Cardiac septum (tissue), 1 donor: ENCODE data around the gene PRKN. TPM values are rescaled to one million over a fixed set of nuclear protein-coding genes. Genes with fewer than 3 reads are reported as not detected.

Experiments used
- DNase-seq: peaks from one replicate; pipeline ENCODE4 v3.0.0-alpha.2; 2020; ENCODE audit warnings: low spot score
- intact Hi-C: fragments of 100-400 bp; cut with DNase I; formaldehyde crosslinking; loops from one replicate; pipeline ENCODE4 v1.14.0; 2022
- total RNA-seq: library from RNA; stranded (reverse); fragmentation: NEBNext Ultra II Directional; extraction: Animal tissue kit (Norgen Biotek cat#: 25700); gene quantifications from one replicate; pipeline ENCODE4 v1.2.1, GENCODE V29; 2021
- donor health status: DM: no; HTN: no; CAD: no.

Gene PRKN
- total RNA-seq, 1 donor from 2014 or later, result 23.2 TPM

GRCh38 chr6:162074641-162075275, 652.8 kb downstream of the PRKN start:
- no peak for DNase-seq
- intact Hi-C loops, result no loop called here

GRCh38 chr6:162070639-162071038, 656.9 kb downstream of the PRKN start:
- DNase-seq, result no peak
- intact Hi-C loops, result no loop called here

DNA sequence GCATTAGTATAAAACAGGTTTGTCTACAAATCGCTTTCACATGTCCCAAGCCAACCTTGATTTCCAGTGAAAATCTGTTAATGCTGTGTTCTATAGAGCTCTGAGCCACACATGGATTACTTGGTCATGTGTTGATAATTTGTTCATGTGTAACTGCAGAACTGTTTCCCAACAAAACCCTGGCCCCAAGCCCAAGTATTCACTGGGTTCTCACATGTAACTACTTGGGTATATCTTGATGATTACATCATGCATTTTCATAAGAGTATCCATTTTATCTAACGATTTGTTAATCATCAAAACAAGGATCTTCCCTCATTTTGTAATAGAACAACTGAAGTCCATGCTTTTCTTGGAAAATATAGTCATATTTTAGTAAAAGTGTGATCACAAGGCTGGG, 657.6 kb downstream of the PRKN start:
- no peak for DNase-seq
- intact Hi-C loops, result no loop called here

GRCh38 chr6:162068340-162068739, 659.2 kb downstream of the PRKN start:
- intact Hi-C loops, result no loop called here
- no peak for DNase-seq

- DNase-seq, result no peak
- intact Hi-C loops, result no loop called here
Observed at GRCh38 chr6:162063666-162064065, 663.9 kb downstream of the PRKN start.

DNA sequence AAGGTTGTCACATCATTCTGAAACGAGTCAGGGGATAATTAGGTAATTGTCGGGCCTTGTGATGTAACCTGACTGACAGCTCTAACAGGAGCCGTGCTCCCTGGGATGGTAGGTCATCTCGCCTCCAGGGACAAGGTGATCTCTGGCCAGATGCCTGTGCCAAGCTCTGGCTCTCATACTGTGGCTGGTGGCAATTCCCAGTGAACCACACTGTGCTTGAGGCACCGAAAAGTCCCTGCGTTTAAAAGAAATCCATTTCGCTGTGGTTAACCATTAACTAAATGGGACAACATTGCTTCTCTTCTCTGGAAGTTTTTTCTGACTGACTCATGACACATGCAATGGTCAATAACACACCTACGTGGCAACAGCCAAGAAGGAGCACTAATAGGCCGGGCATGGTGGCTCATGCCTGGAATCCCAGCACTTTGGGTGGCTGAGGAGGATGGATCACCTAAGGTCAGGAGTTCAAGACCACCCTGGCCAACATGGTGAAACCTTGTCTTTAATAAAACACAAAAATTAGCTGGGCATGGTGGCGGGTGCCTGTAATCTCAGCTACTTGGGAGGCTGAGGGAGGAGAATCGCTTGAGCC, 669.2 kb downstream of the PRKN start:
- no peak for DNase-seq

DNA sequence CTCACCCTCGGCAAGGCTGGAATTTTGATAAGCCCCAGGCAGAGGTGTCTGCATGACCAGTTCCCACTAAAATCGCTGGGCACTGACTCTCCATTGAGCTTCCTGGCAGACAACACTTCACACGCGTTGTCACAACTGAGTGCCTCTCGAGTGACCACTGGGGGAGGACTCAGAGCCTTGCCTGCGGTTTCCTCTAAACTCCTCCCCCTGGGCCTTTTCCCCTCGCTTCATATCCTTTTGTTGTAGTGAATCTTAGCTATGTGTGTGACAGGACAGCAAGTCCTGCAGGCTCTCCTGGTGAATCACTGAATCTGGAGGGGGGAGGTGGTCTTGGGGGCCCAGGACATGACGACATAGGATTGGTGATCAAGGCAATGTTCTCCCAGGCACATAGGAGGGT, 670.8 kb downstream of the PRKN start:
- intact Hi-C loops, result no loop called here
- no peak for DNase-seq

More for the DNA sequence above, 669.2 kb downstream of the PRKN start:
- intact Hi-C loops, result no loop called here

- intact Hi-C loops, result no loop called here
- DNase-seq, result no peak
Observed at GRCh38 chr6:162056061-162056460, 671.5 kb downstream of the PRKN start.

GRCh38 chr6:162055365-162055764, 672.2 kb downstream of the PRKN start:
- no peak for DNase-seq
- intact Hi-C loops, result no loop called here

GRCh38 chr6:162053084-162053483, 674.5 kb downstream of the PRKN start:
- intact Hi-C loops, result no loop called here
- DNase-seq, result no peak

DNA sequence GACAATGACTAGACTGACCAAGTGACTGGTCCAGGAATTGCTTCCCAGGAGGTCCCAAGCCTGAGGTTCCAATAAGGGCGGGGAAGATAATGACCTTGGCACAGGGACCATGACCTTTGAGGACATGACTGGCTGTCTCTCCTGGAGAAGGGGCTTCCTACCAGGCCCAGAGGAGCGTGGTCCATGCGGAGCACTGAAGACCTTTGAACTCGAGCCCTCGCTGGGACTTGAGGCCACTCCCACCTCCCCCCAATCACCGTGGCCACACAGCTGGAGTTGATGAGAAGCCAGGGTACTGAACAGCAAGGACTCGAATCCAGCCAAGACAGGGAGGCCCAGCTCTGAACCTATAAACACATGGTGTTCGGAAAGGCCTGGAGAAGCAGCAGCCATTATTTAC, 677.0 kb downstream of the PRKN start:
- DNase-seq, result no peak
- intact Hi-C loops, result no loop called here

GRCh38 chr6:162046324-162046723, 681.2 kb downstream of the PRKN start:
- DNase-seq, result no peak
- intact Hi-C loops, result no loop called here

DNA sequence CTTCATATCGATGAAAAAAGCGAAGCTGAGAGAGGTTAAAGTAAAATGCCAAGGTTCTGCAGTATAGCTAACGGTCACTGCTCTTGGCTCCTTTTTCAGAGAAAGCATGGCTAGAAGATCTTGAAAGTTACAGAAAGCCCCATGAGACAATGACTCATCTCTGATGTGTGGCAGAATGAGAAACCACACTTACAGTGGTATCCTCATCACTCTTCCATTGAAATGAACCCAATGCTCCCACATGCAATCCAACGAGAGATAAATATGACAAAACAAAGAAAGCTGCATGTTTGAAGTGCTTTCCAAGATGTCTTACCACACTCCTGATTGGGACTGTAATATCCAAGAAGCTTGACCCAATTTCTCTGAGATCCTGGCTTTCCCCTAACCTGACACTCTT, 694.9 kb downstream of the PRKN start:
- no peak for DNase-seq
- intact Hi-C loops, result no loop called here

DNA sequence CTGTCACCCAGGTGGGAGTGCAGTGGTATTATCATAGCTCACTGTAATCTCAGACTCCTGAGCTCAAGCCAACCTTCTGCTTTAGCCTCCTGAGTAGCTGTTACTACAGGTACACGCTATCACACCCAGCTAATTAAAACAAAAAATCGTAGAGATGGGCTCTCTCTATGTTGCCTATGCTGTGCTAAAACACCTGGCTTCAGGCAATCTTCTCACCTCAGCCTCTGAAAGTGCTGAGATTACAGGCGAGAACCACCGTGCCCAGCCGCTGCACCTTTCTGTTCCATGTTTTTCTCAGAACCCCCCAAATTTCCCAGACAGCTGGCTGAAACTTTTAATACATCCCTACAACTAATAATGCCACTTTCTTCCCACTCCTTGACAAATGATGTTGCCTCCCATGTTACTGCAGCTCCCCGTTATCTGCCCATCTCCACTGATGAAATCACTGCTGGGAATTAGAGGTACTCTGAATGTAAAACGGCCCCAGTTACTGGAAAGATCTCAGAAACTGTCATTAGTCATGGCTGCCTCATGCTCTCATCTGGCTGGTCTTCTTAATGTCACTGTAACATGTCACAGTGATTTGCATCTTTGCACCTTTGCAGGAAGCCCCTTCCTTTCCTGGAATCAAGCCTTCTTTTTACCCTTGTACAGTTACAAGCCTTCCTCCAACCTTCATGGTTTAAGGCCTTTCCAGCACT, 697.5 kb downstream of the PRKN start:
- intact Hi-C loops, result no loop called here

GRCh38 chr6:162026843-162027242, 700.7 kb downstream of the PRKN start:
- intact Hi-C loops, result no loop called here

More for the DNA sequence above, 697.5 kb downstream of the PRKN start:
- DNase-seq, result no peak

DNA sequence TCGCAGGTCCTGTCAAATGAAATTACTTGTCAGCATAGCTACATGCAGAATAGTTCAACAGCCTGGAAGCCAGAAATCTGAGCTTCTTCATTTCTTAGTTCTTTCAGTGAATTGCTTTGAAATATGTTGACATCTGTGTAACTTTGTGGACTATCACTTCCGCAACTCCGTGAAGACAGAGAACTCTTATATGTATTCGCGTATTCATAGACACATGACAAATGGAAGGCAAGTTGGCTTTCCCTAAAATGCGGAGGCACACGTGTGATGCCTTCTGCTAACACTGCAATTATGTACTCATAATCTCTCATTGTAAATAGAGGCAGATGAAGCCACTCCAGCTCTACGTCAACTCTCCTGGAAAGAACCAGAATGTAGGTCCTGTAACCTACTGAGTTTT, 701.5 kb downstream of the PRKN start:
- intact Hi-C loops, result no loop called here
- no peak for DNase-seq

More at GRCh38 chr6:162026843-162027242, 700.7 kb downstream of the PRKN start:
- no peak for DNase-seq

GRCh38 chr6:162019349-162019748, 708.2 kb downstream of the PRKN start:
- DNase-seq, result no peak
- intact Hi-C loops, result no loop called here

- no peak for DNase-seq
- intact Hi-C loops, result no loop called here
Observed at GRCh38 chr6:162017536-162017935, 710.0 kb downstream of the PRKN start.

- DNase-seq, result no peak
- intact Hi-C loops, result no loop called here
Observed at GRCh38 chr6:162014069-162014811, 713.3 kb downstream of the PRKN start.

DNA sequence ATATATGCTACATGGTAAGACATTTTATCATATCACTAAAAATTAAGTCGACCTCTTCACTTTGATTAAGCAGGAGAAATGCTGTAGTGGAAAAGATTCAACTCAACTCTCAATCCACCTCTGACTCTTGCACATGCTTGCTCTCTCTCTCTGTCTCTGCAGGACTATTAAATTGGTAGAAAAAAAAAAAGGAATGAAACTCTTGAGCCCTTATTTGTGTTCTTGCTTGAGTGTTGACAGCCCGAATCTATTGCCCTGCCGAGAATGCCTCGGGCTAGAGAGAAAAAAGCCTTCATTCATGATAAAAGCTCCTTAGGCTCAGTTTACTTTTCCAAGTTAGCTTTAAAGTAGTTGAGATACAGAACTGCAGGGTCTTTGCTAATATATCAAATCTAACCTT, 722.2 kb downstream of the PRKN start:
- no peak for DNase-seq
- intact Hi-C loops, result no loop called here
